ENCODE data around the gene PRDM4. TPM values are rescaled to one million over a fixed set of nuclear protein-coding genes. Genes with fewer than 3 reads are reported as not detected.

Gene PRDM4
- total and polyA plus RNA-seq, 2 of the 13 experiments (the other 11 are each of a cell fraction or from before 2014, with no cell fraction given), result 9.9 to 15.3 TPM

DNA sequence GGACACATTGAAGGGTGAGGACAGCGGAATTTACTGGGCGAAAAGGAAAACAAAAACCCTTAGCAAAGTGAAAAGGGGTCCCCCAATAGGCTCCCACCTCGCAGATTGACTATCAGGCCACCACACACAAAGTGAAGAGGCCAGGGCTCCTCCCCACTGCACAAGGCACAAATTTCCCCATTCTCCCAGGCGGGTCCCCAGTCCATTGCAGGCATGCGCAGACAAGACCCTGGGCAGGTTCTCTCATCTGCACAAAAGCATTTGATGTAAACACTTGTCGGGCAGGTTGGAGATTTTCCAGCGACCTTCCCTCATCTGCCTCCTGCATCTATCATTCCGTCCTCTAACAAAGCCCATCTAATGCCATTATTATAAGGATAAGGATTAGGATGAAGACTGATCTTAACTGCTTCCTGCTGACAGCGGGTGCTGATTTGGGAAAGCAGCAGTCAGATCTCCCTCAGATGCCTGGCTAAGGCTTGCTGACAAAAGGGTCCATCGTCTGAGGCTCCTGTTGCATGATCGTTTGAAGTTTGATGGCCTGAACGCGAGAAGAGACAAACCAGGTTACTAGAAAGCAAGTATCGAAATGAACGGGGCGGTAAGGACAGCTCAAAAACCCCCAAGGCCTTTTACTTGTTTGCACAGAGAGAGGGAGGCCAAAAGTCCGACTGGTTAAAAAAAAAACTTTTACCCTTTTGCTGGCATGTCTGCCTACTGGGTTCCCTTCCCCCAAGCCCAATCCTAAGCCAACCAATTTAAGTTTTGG is 27.9 kb upstream of the PRDM4 start (continued):
- TF ChIP-seq KDM3A (CRISPR knock-in tag; IDR thresholded peaks at IDR 0.05; ENCODE audit: low read depth) (no peak), XBP1 (CRISPR knock-in tag; IDR thresholded peaks at IDR 0.05) (no peak), ZNF569 (CRISPR knock-in tag; IDR thresholded peaks at IDR 0.05; ENCODE audit: borderline replicate concordance) (no peak), MXD3 (CRISPR knock-in tag; IDR thresholded peaks at IDR 0.05) (no peak), ATF3 (CRISPR knock-in tag; IDR thresholded peaks at IDR 0.05) (no peak), TBX3 (IDR thresholded peaks at IDR 0.05; ENCODE audit: borderline replicate concordance) (no peak), KDM4B (CRISPR knock-in tag; IDR thresholded peaks at IDR 0.05) (no peak), EP300 (IDR thresholded peaks at IDR 0.05; ENCODE audit: low read depth in 2 of 2, low read length in 2 of 2) (peak in 1 of 2 experiments; percentile 32; a peak in 1 of 4 replicates), EP300 (CRISPR knock-in tag; IDR thresholded peaks at IDR 0.05; ENCODE audit: borderline replicate concordance) (no peak), ZNF138 (CRISPR knock-in tag; IDR thresholded peaks at IDR 0.05; ENCODE audit: low read depth) (no peak), ZNF136 (CRISPR knock-in tag; IDR thresholded peaks at IDR 0.05; ENCODE audit: low read depth) (no peak), ZNF850 (CRISPR knock-in tag; conservative IDR thresholded peaks at IDR 0.05) (0 out of 2 replicates have a peak, but pooled peaks have one; percentile 42), ZNF251 (CRISPR knock-in tag; IDR thresholded peaks at IDR 0.05) (no peak), DMAP1 (CRISPR knock-in tag; IDR thresholded peaks at IDR 0.05) (0 out of 2 replicates have a peak, but pooled peaks have one; percentile 24), ZNF264 (CRISPR knock-in tag; IDR thresholded peaks at IDR 0.05) (no peak), ZKSCAN8 (CRISPR knock-in tag; IDR thresholded peaks at IDR 0.05; ENCODE audit: borderline replicate concordance) (no peak)
- TF ChIP-seq, protein P1, sequence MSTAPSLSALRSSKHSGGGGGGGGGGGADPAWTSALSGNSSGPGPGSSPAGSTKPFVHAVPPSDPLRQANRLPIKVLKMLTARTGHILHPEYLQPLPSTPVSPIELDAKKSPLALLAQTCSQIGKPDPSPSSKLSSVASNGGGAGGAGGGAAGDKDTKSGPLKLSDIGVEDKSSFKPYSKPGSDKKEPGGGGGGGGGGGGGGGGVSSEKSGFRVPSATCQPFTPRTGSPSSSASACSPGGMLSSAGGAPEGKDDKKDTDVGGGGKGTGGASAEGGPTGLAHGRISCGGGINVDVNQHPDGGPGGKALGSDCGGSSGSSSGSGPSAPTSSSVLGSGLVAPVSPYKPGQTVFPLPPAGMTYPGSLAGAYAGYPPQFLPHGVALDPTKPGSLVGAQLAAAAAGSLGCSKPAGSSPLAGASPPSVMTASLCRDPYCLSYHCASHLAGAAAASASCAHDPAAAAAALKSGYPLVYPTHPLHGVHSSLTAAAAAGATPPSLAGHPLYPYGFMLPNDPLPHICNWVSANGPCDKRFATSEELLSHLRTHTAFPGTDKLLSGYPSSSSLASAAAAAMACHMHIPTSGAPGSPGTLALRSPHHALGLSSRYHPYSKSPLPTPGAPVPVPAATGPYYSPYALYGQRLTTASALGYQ (CRISPR knock-in tag; IDR thresholded peaks at IDR 0.05), result no peak
- TF ChIP-seq, protein P2, sequence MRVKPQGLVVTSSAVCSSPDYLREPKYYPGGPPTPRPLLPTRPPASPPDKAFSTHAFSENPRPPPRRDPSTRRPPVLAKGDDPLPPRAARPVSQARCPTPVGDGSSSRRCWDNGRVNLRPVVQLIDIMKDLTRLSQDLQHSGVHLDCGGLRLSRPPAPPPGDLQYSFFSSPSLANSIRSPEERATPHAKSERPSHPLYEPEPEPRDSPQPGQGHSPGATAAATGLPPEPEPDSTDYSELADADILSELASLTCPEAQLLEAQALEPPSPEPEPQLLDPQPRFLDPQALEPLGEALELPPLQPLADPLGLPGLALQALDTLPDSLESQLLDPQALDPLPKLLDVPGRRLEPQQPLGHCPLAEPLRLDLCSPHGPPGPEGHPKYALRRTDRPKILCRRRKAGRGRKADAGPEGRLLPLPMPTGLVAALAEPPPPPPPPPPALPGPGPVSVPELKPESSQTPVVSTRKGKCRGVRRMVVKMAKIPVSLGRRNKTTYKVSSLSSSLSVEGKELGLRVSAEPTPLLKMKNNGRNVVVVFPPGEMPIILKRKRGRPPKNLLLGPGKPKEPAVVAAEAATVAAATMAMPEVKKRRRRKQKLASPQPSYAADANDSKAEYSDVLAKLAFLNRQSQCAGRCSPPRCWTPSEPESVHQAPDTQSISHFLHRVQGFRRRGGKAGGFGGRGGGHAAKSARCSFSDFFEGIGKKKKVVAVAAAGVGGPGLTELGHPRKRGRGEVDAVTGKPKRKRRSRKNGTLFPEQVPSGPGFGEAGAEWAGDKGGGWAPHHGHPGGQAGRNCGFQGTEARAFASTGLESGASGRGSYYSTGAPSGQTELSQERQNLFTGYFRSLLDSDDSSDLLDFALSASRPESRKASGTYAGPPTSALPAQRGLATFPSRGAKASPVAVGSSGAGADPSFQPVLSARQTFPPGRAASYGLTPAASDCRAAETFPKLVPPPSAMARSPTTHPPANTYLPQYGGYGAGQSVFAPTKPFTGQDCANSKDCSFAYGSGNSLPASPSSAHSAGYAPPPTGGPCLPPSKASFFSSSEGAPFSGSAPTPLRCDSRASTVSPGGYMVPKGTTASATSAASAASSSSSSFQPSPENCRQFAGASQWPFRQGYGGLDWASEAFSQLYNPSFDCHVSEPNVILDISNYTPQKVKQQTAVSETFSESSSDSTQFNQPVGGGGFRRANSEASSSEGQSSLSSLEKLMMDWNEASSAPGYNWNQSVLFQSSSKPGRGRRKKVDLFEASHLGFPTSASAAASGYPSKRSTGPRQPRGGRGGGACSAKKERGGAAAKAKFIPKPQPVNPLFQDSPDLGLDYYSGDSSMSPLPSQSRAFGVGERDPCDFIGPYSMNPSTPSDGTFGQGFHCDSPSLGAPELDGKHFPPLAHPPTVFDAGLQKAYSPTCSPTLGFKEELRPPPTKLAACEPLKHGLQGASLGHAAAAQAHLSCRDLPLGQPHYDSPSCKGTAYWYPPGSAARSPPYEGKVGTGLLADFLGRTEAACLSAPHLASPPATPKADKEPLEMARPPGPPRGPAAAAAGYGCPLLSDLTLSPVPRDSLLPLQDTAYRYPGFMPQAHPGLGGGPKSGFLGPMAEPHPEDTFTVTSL (CRISPR knock-in tag; IDR thresholded peaks at IDR 0.05; ENCODE audit: borderline replicate concordance), result 0 out of 2 replicates have a peak, but pooled peaks have one; percentile 24
- TF ChIP-seq, protein P3, sequence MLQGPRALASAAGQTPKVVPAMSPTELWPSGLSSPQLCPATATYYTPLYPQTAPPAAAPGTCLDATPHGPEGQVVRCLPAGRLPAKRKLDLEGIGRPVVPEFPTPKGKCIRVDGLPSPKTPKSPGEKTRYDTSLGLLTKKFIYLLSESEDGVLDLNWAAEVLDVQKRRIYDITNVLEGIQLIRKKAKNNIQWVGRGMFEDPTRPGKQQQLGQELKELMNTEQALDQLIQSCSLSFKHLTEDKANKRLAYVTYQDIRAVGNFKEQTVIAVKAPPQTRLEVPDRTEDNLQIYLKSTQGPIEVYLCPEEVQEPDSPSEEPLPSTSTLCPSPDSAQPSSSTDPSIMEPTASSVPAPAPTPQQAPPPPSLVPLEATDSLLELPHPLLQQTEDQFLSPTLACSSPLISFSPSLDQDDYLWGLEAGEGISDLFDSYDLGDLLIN (CRISPR knock-in tag; IDR thresholded peaks at IDR 0.05; ENCODE audit: borderline replicate concordance), result no peak
